SU-DHL-6 (cell line): ENCODE measurements around the gene C17orf113.

Experiments
- EZH2phosphoT487 ChIP-seq: fragments of 200-600 bp; sonication (generic), shearing (Covaris generic); conservative IDR thresholded peaks from 2 replicates; pipeline ENCODE4 v1.6.1; 2018; ENCODE audit warnings: mild to moderate bottlenecking, antibody characterized with exemption, low read length, moderate library complexity, mixed read lengths
- TF ChIP-seq, protein P1 (sequence below): fragments of 200-600 bp; sonication (generic); IDR thresholded peaks from one replicate; pipeline ENCODE4 v1.5.1; 2017; ENCODE audit warnings: antibody characterized with exemption, mild to moderate bottlenecking, low read length, moderate library complexity; ENCODE audit not compliant: insufficient read depth, poor library complexity, severe bottlenecking

DNA sequence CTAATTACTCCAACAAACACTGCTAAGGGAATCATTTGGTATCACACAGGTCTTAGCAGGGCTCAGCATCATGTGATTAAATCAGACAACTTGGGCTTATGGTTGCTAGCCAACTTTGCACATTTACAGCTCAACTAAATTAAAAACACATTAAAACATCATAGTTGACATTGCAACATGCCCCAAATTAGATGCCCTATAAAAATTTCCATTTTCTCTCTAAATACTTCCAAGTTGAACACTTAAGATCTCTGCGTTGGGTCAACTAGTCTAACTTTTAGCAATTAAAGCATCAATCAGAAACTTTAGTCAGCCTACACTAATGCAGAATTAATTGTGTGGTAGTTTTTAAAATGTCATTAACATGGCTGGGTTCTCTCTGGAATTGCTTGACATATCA, 45.2 kb downstream of the C17orf113 start:
- TF ChIP-seq, protein P1, sequence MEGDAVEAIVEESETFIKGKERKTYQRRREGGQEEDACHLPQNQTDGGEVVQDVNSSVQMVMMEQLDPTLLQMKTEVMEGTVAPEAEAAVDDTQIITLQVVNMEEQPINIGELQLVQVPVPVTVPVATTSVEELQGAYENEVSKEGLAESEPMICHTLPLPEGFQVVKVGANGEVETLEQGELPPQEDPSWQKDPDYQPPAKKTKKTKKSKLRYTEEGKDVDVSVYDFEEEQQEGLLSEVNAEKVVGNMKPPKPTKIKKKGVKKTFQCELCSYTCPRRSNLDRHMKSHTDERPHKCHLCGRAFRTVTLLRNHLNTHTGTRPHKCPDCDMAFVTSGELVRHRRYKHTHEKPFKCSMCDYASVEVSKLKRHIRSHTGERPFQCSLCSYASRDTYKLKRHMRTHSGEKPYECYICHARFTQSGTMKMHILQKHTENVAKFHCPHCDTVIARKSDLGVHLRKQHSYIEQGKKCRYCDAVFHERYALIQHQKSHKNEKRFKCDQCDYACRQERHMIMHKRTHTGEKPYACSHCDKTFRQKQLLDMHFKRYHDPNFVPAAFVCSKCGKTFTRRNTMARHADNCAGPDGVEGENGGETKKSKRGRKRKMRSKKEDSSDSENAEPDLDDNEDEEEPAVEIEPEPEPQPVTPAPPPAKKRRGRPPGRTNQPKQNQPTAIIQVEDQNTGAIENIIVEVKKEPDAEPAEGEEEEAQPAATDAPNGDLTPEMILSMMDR = no peak
- TF ChIP-seq EZH2phosphoT487 = no peak
